ENCODE data around the gene METTL25B.

DNA sequence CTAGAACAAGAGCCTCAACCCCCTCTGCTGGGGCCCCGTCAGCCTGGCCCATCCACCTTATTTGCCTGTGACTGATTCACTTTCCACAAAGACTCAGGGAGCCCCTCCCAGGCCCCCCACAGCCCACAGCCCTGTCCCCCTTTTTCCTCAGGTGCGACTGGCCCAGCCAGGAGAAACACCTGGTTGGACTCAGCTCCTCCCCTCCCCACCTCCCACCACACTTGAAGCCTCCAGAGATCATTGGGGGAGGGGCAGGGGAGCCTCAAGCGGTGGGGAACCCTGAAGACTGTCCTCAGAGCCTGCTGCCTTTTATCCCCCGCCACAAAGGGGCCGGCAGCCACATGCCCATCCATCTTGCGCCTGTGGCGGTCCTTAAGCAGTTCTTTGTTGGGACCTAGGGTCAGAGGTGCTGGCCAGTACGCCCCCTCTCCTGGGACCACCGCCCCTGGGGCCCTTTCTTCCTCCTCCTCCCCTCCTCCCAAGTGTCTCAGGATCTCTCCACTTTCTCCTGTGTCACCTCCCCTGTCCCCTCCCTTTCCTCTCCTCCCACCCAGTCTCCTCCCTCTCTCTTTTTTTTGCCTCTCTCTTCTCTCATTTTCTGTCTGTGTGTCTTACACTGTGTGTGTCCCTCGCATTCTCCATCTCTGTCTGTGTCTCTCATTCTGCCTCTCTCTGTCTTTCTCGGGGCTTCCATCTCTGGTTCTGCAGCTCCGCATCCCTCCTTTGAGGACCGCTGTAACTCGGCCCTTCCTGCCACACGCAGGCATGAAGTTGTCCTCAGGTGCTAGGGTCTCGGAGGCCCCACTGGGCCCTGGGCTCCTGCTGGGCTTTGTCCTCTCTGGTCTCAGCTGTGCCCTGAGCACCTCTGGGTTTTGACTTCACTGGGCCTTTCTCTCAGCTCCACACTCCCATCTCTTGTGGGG lies 35.1 kb upstream of the METTL25B start:
- TF ChIP-seq, protein P1, sequence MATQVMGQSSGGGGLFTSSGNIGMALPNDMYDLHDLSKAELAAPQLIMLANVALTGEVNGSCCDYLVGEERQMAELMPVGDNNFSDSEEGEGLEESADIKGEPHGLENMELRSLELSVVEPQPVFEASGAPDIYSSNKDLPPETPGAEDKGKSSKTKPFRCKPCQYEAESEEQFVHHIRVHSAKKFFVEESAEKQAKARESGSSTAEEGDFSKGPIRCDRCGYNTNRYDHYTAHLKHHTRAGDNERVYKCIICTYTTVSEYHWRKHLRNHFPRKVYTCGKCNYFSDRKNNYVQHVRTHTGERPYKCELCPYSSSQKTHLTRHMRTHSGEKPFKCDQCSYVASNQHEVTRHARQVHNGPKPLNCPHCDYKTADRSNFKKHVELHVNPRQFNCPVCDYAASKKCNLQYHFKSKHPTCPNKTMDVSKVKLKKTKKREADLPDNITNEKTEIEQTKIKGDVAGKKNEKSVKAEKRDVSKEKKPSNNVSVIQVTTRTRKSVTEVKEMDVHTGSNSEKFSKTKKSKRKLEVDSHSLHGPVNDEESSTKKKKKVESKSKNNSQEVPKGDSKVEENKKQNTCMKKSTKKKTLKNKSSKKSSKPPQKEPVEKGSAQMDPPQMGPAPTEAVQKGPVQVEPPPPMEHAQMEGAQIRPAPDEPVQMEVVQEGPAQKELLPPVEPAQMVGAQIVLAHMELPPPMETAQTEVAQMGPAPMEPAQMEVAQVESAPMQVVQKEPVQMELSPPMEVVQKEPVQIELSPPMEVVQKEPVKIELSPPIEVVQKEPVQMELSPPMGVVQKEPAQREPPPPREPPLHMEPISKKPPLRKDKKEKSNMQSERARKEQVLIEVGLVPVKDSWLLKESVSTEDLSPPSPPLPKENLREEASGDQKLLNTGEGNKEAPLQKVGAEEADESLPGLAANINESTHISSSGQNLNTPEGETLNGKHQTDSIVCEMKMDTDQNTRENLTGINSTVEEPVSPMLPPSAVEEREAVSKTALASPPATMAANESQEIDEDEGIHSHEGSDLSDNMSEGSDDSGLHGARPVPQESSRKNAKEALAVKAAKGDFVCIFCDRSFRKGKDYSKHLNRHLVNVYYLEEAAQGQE (IDR thresholded peaks at IDR 0.05; ENCODE audit: low read depth, low read length), result no peak
- TF ChIP-seq CHD1 (IDR thresholded peaks at IDR 0.05; ENCODE audit: low read depth, low read length) (no peak), SIN3A (IDR thresholded peaks at IDR 0.05; ENCODE audit: low read depth, low read length) (no peak), NBN (IDR thresholded peaks at IDR 0.05) (no peak)
- TF ChIP-seq, protein P2, sequence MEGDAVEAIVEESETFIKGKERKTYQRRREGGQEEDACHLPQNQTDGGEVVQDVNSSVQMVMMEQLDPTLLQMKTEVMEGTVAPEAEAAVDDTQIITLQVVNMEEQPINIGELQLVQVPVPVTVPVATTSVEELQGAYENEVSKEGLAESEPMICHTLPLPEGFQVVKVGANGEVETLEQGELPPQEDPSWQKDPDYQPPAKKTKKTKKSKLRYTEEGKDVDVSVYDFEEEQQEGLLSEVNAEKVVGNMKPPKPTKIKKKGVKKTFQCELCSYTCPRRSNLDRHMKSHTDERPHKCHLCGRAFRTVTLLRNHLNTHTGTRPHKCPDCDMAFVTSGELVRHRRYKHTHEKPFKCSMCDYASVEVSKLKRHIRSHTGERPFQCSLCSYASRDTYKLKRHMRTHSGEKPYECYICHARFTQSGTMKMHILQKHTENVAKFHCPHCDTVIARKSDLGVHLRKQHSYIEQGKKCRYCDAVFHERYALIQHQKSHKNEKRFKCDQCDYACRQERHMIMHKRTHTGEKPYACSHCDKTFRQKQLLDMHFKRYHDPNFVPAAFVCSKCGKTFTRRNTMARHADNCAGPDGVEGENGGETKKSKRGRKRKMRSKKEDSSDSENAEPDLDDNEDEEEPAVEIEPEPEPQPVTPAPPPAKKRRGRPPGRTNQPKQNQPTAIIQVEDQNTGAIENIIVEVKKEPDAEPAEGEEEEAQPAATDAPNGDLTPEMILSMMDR (IDR thresholded peaks at IDR 0.05 in 2 of 3, conservative IDR thresholded peaks at IDR 0.05 in 1 of 3; ENCODE audit: control insufficient read depth in 2 of 3, extremely low read depth in 1 of 3, insufficient read depth in 1 of 3, low read depth in 3 of 3, low read length in 3 of 3), result no peak
- TF ChIP-seq, protein P3, sequence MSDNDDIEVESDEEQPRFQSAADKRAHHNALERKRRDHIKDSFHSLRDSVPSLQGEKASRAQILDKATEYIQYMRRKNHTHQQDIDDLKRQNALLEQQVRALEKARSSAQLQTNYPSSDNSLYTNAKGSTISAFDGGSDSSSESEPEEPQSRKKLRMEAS (IDR thresholded peaks at IDR 0.05; ENCODE audit: low read depth, low read length), result no peak
- TF ChIP-seq, protein P4, sequence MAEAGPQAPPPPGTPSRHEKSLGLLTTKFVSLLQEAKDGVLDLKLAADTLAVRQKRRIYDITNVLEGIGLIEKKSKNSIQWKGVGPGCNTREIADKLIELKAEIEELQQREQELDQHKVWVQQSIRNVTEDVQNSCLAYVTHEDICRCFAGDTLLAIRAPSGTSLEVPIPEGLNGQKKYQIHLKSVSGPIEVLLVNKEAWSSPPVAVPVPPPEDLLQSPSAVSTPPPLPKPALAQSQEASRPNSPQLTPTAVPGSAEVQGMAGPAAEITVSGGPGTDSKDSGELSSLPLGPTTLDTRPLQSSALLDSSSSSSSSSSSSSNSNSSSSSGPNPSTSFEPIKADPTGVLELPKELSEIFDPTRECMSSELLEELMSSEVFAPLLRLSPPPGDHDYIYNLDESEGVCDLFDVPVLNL (IDR thresholded peaks at IDR 0.05; ENCODE audit: low read depth, low read length), result no peak

Measured in GM12878 (cell line).